ENCODE data around the gene IKZF2. TPM values are rescaled to one million over a fixed set of nuclear protein-coding genes. Genes with fewer than 3 reads are reported as not detected.

IKZF2 gene
- total RNA-seq, 1 experiment from 2014 or later = 0.44 TPM

DNA sequence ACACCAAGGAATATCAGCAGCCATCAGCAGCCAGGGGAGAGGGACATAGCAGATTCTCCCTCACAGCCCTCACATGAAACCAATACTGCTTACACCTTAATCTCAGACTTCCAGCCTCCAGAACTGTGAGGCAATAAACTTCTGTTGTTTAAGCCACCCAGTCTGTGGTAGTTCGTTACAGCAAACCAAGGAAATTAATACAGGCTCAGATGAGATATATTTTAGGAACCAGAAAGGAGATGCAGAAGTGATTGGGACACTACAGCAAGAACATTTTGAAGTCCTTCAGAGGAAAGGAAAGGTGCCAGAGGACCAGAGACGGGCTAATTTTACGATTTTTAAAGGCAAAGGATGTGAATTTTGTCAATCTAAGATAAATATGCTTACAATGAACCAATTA lies 60.6 kb downstream of the IKZF2 start:
- TF ChIP-seq SIN3A (IDR thresholded peaks at IDR 0.05; ENCODE audit: borderline replicate concordance, insufficient read depth, low read depth, low read length) (no peak), TCF7L2 (IDR thresholded peaks at IDR 0.05; ENCODE audit: low read depth, low read length) (no peak), POLR2AphosphoS5 (IDR thresholded peaks at IDR 0.05; ENCODE audit: low read depth, low read length) (no peak)
- TF ChIP-seq, protein P1, sequence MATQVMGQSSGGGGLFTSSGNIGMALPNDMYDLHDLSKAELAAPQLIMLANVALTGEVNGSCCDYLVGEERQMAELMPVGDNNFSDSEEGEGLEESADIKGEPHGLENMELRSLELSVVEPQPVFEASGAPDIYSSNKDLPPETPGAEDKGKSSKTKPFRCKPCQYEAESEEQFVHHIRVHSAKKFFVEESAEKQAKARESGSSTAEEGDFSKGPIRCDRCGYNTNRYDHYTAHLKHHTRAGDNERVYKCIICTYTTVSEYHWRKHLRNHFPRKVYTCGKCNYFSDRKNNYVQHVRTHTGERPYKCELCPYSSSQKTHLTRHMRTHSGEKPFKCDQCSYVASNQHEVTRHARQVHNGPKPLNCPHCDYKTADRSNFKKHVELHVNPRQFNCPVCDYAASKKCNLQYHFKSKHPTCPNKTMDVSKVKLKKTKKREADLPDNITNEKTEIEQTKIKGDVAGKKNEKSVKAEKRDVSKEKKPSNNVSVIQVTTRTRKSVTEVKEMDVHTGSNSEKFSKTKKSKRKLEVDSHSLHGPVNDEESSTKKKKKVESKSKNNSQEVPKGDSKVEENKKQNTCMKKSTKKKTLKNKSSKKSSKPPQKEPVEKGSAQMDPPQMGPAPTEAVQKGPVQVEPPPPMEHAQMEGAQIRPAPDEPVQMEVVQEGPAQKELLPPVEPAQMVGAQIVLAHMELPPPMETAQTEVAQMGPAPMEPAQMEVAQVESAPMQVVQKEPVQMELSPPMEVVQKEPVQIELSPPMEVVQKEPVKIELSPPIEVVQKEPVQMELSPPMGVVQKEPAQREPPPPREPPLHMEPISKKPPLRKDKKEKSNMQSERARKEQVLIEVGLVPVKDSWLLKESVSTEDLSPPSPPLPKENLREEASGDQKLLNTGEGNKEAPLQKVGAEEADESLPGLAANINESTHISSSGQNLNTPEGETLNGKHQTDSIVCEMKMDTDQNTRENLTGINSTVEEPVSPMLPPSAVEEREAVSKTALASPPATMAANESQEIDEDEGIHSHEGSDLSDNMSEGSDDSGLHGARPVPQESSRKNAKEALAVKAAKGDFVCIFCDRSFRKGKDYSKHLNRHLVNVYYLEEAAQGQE (IDR thresholded peaks at IDR 0.05; ENCODE audit: insufficient read depth in 1 of 2, low read depth in 2 of 2, low read length in 1 of 2) = no peak
- TF ChIP-seq, protein P2, sequence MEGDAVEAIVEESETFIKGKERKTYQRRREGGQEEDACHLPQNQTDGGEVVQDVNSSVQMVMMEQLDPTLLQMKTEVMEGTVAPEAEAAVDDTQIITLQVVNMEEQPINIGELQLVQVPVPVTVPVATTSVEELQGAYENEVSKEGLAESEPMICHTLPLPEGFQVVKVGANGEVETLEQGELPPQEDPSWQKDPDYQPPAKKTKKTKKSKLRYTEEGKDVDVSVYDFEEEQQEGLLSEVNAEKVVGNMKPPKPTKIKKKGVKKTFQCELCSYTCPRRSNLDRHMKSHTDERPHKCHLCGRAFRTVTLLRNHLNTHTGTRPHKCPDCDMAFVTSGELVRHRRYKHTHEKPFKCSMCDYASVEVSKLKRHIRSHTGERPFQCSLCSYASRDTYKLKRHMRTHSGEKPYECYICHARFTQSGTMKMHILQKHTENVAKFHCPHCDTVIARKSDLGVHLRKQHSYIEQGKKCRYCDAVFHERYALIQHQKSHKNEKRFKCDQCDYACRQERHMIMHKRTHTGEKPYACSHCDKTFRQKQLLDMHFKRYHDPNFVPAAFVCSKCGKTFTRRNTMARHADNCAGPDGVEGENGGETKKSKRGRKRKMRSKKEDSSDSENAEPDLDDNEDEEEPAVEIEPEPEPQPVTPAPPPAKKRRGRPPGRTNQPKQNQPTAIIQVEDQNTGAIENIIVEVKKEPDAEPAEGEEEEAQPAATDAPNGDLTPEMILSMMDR (IDR thresholded peaks at IDR 0.05) = no peak
- Histone ChIP-seq H3K4me3 (ENCODE audit: low read depth in 2 of 2, low read length in 2 of 2) (no peak overlapping the region), H3K27me3 (ENCODE audit: control insufficient read depth, insufficient read depth, low read length) (no peaks in the 10 kb centered on the region), H3K9me3 (ENCODE audit: control insufficient read depth, insufficient read depth, low read depth, low read length) (no peaks in the 10 kb centered on the region), H3K4me1 (ENCODE audit: control insufficient read depth, insufficient read depth, low read length) (no peaks in the 10 kb centered on the region), H3K36me3 (ENCODE audit: control insufficient read depth, insufficient read depth, low read length) (no peaks in the 10 kb centered on the region), H3K27ac (ENCODE audit: low read length) (no peak overlapping the region)
- CTCF ChIA-PET = no interaction called here
- no peak for DNase-seq (ENCODE audit: low read depth, low spot score)
- intact Hi-C loops (cut with micrococcal nuclease; ENCODE audit: unreplicated experiment) = no loop called here
- POLR2A ChIA-PET = no interaction called here
- in situ Hi-C loops (cut with HindIII; ENCODE audit: low pct_unique_long_range_greater_than_20kb, low sequenced_read_pairs) = no loop called here
- ATAC-seq = no peak
- no TSS peak for BruUV-seq (replicated peaks)

DNA sequence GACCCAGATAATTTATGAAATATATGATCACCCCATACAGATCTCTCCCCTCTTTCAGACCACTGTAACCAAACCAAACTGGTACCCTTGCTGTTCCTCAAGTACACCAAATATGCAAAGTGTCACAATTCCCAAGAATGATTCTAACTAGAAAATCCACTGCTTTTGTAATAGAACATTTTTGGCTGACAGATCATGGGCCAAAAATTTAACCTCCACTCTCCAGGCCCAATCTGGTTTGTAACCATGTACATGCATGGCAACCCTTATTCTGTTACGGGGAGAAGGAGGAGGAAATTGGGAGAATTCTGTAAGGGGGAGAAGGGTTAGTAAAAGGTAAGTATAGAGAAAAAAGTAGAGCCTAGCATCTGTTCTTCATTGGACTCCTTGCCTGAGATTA lies 62.0 kb downstream of the IKZF2 start:
- in situ Hi-C loops (cut with HindIII; ENCODE audit: low pct_unique_long_range_greater_than_20kb, low sequenced_read_pairs) = no loop called here
- intact Hi-C loops (cut with micrococcal nuclease; ENCODE audit: unreplicated experiment) = no loop called here
- CTCF ChIA-PET = no interaction called here
- ATAC-seq = no peak
- H3K9me3 ChIP-seq (ENCODE audit: control insufficient read depth, insufficient read depth, low read depth, low read length) = no peaks in the 10 kb centered on the region
- H3K4me1 ChIP-seq (ENCODE audit: control insufficient read depth, insufficient read depth, low read length) = no peaks in the 10 kb centered on the region
- no peaks in the 10 kb centered on the region for H3K36me3 ChIP-seq (ENCODE audit: control insufficient read depth, insufficient read depth, low read length)
- BruUV-seq (replicated peaks) = no TSS peak
- TF ChIP-seq, protein P1 (IDR thresholded peaks at IDR 0.05; ENCODE audit: insufficient read depth in 1 of 2, low read depth in 2 of 2, low read length in 1 of 2) = no peak
- TF ChIP-seq POLR2AphosphoS5 (IDR thresholded peaks at IDR 0.05; ENCODE audit: low read depth, low read length) (no peak), TCF7L2 (IDR thresholded peaks at IDR 0.05; ENCODE audit: low read depth, low read length) (no peak), SIN3A (IDR thresholded peaks at IDR 0.05; ENCODE audit: borderline replicate concordance, insufficient read depth, low read depth, low read length) (no peak)
- TF ChIP-seq, protein P2 (IDR thresholded peaks at IDR 0.05) = no peak
- no peak overlapping the region for H3K27ac ChIP-seq (ENCODE audit: low read length)
- no peaks in the 10 kb centered on the region for H3K27me3 ChIP-seq (ENCODE audit: control insufficient read depth, insufficient read depth, low read length)
- H3K4me3 ChIP-seq (ENCODE audit: low read depth in 2 of 2, low read length in 2 of 2) = no peak overlapping the region
- DNase-seq (ENCODE audit: low read depth, low spot score) = no peak
- POLR2A ChIA-PET = no interaction called here
